PC-3 (cell line): ENCODE data around the gene ZBTB11. TPM values are rescaled to one million over a fixed set of nuclear protein-coding genes. Genes with fewer than 3 reads are reported as not detected.

ENCODE experiments used
- ATAC-seq: fragments of 200-7000 bp; cut with Tn5 transposase; 2 replicates; pipeline ENCODE4 v1.9.1; 2020; ENCODE audit warnings: mild to moderate bottlenecking, moderate library complexity
- BruUV-seq: library from RNA; stranded (reverse); fragments of 400-500 nt; replicated peaks from 2 replicates; lab custom pipeline; 2021; lab: Mats Ljungman, UMichigan
- CTCF ChIA-PET: fragments of 300-600 bp; sonication (Branson Sonifier 250); formaldehyde crosslinking; loops from one replicate; lab custom pipeline; 2022; ENCODE audit warnings: antibody characterized with exemption; lab: Charles Lee
- POLR2A ChIA-PET: fragments of 300-600 bp; sonication (Branson Sonifier 250); formaldehyde crosslinking; loops from one replicate; lab custom pipeline; 2022; ENCODE audit warnings: antibody characterized with exemption; ENCODE audit not compliant: unreplicated experiment; lab: Charles Lee
- DNase-seq: peaks from one replicate; pipeline ENCODE4 v3.0.0-alpha.2; 2015
- H2AFZ ChIP-seq: fragments of 300-600 bp; sonication (generic); 2 replicates; pipeline ENCODE4 v1.6.0; 2016; ENCODE audit warnings: antibody characterized with exemption, low read length
- H3F3A ChIP-seq: fragments of 300-600 bp; sonication (generic); one replicate; pipeline ENCODE4 v1.6.0; 2017; ENCODE audit warnings: antibody characterized with exemption, low read length, control low read depth, mild to moderate bottlenecking; ENCODE audit not compliant: unreplicated experiment
- H3K27ac ChIP-seq: fragments of 300-600 bp; sonication (generic); 2 replicates; pipeline ENCODE4 v1.5.1; 2016; ENCODE audit warnings: mild to moderate bottlenecking, low read length
- H3K27me3 ChIP-seq: fragments of 300-600 bp; sonication (generic); 2 replicates; pipeline ENCODE4 v1.6.1; 2016; ENCODE audit warnings: low read length, mixed read lengths
- H3K36me3 ChIP-seq: fragments of 300-600 bp; sonication (generic); 2 replicates; pipeline ENCODE4 v1.6.1; 2016; ENCODE audit warnings: low read depth, mixed run types, low read length, mixed read lengths
- H3K4me1 ChIP-seq: fragments of 300-600 bp; sonication (generic); 2 replicates; pipeline ENCODE4 v1.5.1; 2016; ENCODE audit warnings: low read length; ENCODE audit not compliant: insufficient read depth
- H3K4me2 ChIP-seq: fragments of 300-600 bp; sonication (generic); 2 replicates; pipeline ENCODE4 v1.6.0; 2016; ENCODE audit warnings: low read length
- H3K4me3 ChIP-seq: fragments of 300-600 bp; sonication (generic); 2 replicates; pipeline ENCODE4 v1.5.1; 2016; ENCODE audit warnings: mild to moderate bottlenecking, low read length, mixed read lengths
- H3K79me2 ChIP-seq: fragments of 300-600 bp; sonication (generic); 2 replicates; pipeline ENCODE4 v1.6.1; 2017; ENCODE audit warnings: low read length, mixed read lengths
- H3K9ac ChIP-seq: fragments of 300-600 bp; sonication (generic); 2 replicates; pipeline ENCODE4 v1.6.0; 2016; ENCODE audit warnings: mild to moderate bottlenecking, low read length
- H3K9me2 ChIP-seq: fragments of 300-600 bp; sonication (generic); replicated peaks from 2 replicates; pipeline ENCODE4 v1.6.1; 2016; ENCODE audit warnings: mixed run types, low read length, mixed read lengths
- H3K9me3 ChIP-seq: fragments of 300-600 bp; sonication (generic); 2 replicates; pipeline ENCODE4 v1.6.1; 2016; ENCODE audit warnings: low read length, mixed read lengths
- H4K20me1 ChIP-seq: fragments of 300-600 bp; sonication (generic); 2 replicates; pipeline ENCODE4 v1.6.1; 2016; ENCODE audit warnings: low read length, mixed read lengths
- EZH2 ChIP-seq: fragments of 300-600 bp; sonication (generic); IDR thresholded peaks from one replicate; pipeline ENCODE4 v1.6.1; 2017; ENCODE audit warnings: antibody characterized with exemption, mild to moderate bottlenecking, low read length; ENCODE audit not compliant: unreplicated experiment
- EZH2phosphoT487 ChIP-seq: fragments of 300-600 bp; sonication (generic); IDR thresholded peaks from 2 replicates; pipeline ENCODE4 v1.6.1; 2018; ENCODE audit warnings: mild to moderate bottlenecking, antibody characterized with exemption, low read length, borderline replicate concordance
- intact Hi-C: fragments of 100-400 bp; cut with micrococcal nuclease; formaldehyde crosslinking; loops from 2 replicates; pipeline ENCODE4 v1.9.0; 2023
- total RNA-seq: library from RNA; depleted of rRNA; stranded (reverse); fragments of >200 nt; gene quantifications from 2 replicates; pipeline ENCODE4 v1.2.3, GENCODE V29; 2014
- TF ChIP-seq, protein P1 (sequence below): fragments of 300-600 bp; sonication (generic); conservative IDR thresholded peaks from 2 replicates; pipeline ENCODE4 v1.5.1; 2017; ENCODE audit warnings: antibody characterized with exemption, low read depth, mild to moderate bottlenecking, low read length

Gene ZBTB11
- total RNA-seq, 1 experiment from 2014 or later = 27.6 TPM

GRCh38 chr3:101639280-101639963, 37.5 kb downstream of the ZBTB11 start:
- H3K36me3 ChIP-seq = no peaks in the 10 kb centered on the region
- no peaks in the 10 kb centered on the region for H3K9me3 ChIP-seq
- H3K4me1 ChIP-seq = peaks cover 13% of the 10 kb centered on the region
- H3F3A ChIP-seq = no peaks in the 10 kb centered on the region
- no peaks in the 10 kb centered on the region for H3K9me2 ChIP-seq
- no peaks in the 10 kb centered on the region for H4K20me1 ChIP-seq
- no peak overlapping the region for H2AFZ ChIP-seq
- no peaks in the 10 kb centered on the region for H3K79me2 ChIP-seq
- CTCF ChIA-PET = no interaction called here
- BruUV-seq = no TSS peak
- TF ChIP-seq EZH2phosphoT487 (no peak), EZH2 (no peak)
- TF ChIP-seq, protein P1, sequence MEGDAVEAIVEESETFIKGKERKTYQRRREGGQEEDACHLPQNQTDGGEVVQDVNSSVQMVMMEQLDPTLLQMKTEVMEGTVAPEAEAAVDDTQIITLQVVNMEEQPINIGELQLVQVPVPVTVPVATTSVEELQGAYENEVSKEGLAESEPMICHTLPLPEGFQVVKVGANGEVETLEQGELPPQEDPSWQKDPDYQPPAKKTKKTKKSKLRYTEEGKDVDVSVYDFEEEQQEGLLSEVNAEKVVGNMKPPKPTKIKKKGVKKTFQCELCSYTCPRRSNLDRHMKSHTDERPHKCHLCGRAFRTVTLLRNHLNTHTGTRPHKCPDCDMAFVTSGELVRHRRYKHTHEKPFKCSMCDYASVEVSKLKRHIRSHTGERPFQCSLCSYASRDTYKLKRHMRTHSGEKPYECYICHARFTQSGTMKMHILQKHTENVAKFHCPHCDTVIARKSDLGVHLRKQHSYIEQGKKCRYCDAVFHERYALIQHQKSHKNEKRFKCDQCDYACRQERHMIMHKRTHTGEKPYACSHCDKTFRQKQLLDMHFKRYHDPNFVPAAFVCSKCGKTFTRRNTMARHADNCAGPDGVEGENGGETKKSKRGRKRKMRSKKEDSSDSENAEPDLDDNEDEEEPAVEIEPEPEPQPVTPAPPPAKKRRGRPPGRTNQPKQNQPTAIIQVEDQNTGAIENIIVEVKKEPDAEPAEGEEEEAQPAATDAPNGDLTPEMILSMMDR = no peak
- no peak overlapping the region for H3K4me3 ChIP-seq
- POLR2A ChIA-PET = interaction anchor here (0.7 kb wide), 1 partner anchor 1253 kb away, joined by 3 read pairs; no protein-coding TSS in a partner anchor
- DNase-seq (no peak), ATAC-seq (no peak)
- no peak overlapping the region for H3K27ac ChIP-seq
- H3K9ac ChIP-seq = no peak overlapping the region
- intact Hi-C loops = loop anchor here (10.0 kb wide), 1 partner anchor 225 kb away; no protein-coding TSS in a partner anchor
- no peak overlapping the region for H3K4me2 ChIP-seq
- no peaks in the 10 kb centered on the region for H3K27me3 ChIP-seq

DNA sequence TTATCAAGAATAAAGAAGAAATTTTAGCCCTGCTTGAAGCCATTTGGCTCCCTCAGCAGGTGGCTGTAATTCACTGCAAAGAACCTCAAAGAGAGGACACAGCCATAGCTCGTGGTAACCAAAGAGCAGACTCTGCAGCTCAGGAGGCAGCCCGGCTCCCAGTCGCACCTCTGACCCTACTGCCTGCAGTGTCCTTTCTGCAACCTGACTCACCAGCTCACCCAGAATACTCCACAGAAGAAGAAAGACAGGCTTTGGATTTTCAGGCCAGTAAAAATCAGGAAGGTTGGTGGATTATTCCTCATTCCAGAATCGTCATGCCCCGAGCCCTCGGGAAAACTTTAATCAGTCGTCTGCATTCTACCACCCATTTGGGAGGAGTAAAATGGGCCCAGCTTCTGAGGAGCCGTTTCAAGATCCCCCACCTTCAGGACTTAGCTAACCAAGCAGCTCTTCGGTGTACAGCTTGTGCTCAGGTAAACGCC, 38.6 kb downstream of the ZBTB11 start:
- Histone ChIP-seq H3K9me3 (no peaks in the 10 kb centered on the region), H3F3A (no peaks in the 10 kb centered on the region), H3K27ac (no peak overlapping the region), H4K20me1 (no peaks in the 10 kb centered on the region), H3K4me1 (peaks cover 2% of the 10 kb centered on the region), H3K36me3 (no peaks in the 10 kb centered on the region), H3K4me3 (no peak overlapping the region), H3K27me3 (no peaks in the 10 kb centered on the region), H3K79me2 (no peaks in the 10 kb centered on the region), H3K4me2 (no peak overlapping the region), H2AFZ (no peak overlapping the region), H3K9me2 (no peaks in the 10 kb centered on the region), H3K9ac (no peak overlapping the region)
- peak; percentile 21 for DNase-seq
- ChIA-PET CTCF (no interaction called here), POLR2A (interaction anchor here (0.6 kb wide), 1 partner anchor 17 kb away, joined by 10 read pairs; no protein-coding TSS in a partner anchor)
- ATAC-seq = peak; percentile 37
- BruUV-seq = no TSS peak
- TF ChIP-seq EZH2phosphoT487 (no peak), EZH2 (no peak)
- TF ChIP-seq, protein P1 = peak; percentile 26; the same call in 1 of the 2 replicates
- intact Hi-C loops = loop anchor here (10.0 kb wide), 1 partner anchor 224 kb away; no protein-coding TSS in a partner anchor

GRCh38 chr3:101637451-101637850, 39.5 kb downstream of the ZBTB11 start:
- ChIA-PET CTCF (no interaction called here), POLR2A (no interaction called here)
- Histone ChIP-seq H2AFZ (no peak overlapping the region), H3K4me1 (no peaks in the 10 kb centered on the region), H3F3A (no peaks in the 10 kb centered on the region), H3K27ac (no peak overlapping the region), H3K27me3 (no peaks in the 10 kb centered on the region), H3K9me2 (no peaks in the 10 kb centered on the region), H3K4me3 (no peak overlapping the region), H3K9me3 (no peaks in the 10 kb centered on the region), H4K20me1 (no peaks in the 10 kb centered on the region), H3K36me3 (no peaks in the 10 kb centered on the region), H3K9ac (no peak overlapping the region), H3K4me2 (no peak overlapping the region), H3K79me2 (no peaks in the 10 kb centered on the region)
- DNase-seq (no peak), ATAC-seq (no peak)
- intact Hi-C loops = loop anchor here (10.0 kb wide), 1 partner anchor 223 kb away; no protein-coding TSS in a partner anchor
- BruUV-seq = no TSS peak
- TF ChIP-seq EZH2phosphoT487 = no peak
